DND-41 (cell line): ENCODE data around the gene TJP3.

Experiments
- EZH2 ChIP-seq: IDR thresholded peaks from 3 replicates; pipeline ENCODE4 v1.6.1; 2012; ENCODE audit warnings: borderline replicate concordance, low read depth, mild to moderate bottlenecking, moderate library complexity, low read length, inconsistent platforms; ENCODE audit not compliant: severe bottlenecking
- TF ChIP-seq, protein P1 (sequence below): IDR thresholded peaks from 2 replicates; pipeline ENCODE4 v1.5.1; 2012; ENCODE audit warnings: borderline replicate concordance, low read length, moderate library complexity, mild to moderate bottlenecking; ENCODE audit not compliant: poor library complexity, severe bottlenecking; ENCODE audit errors: extremely low read depth

DNA sequence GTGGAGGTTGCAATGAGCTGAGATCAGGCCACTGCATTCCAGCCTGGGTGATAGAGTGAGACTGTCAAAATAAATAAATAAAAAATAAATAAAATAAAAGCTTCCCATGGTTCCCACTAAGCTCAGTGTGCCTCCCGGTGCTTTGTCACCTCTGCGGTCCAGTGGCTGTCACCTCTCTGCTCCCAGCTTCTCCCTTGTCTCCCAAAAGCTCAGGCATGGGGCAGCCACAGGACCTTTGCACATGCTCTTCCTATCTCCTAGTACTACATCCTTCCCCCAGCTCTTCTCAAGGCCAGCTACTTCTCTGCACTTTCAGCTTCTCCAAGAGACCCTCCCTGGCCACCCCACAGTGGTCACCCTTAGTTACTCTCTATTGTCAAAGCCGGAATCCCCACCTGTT, 85.6 kb downstream of the TJP3 start:
- TF ChIP-seq, protein P1, sequence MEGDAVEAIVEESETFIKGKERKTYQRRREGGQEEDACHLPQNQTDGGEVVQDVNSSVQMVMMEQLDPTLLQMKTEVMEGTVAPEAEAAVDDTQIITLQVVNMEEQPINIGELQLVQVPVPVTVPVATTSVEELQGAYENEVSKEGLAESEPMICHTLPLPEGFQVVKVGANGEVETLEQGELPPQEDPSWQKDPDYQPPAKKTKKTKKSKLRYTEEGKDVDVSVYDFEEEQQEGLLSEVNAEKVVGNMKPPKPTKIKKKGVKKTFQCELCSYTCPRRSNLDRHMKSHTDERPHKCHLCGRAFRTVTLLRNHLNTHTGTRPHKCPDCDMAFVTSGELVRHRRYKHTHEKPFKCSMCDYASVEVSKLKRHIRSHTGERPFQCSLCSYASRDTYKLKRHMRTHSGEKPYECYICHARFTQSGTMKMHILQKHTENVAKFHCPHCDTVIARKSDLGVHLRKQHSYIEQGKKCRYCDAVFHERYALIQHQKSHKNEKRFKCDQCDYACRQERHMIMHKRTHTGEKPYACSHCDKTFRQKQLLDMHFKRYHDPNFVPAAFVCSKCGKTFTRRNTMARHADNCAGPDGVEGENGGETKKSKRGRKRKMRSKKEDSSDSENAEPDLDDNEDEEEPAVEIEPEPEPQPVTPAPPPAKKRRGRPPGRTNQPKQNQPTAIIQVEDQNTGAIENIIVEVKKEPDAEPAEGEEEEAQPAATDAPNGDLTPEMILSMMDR, result no peak
- no peak for TF ChIP-seq EZH2
